PC-9 (cell line): ENCODE data around the gene B3GALT6. TPM values are rescaled to one million over a fixed set of nuclear protein-coding genes. Genes with fewer than 3 reads are reported as not detected.

Experiments
- BruUV-seq: library from RNA; stranded (reverse); fragments of 400-500 nt; replicated peaks from 2 replicates; lab custom pipeline; 2021; lab: Mats Ljungman, UMichigan
- CTCF ChIA-PET: fragments of 300-600 bp; sonication (Branson Sonifier 250); formaldehyde crosslinking; loops from one replicate; lab custom pipeline; 2022; ENCODE audit warnings: antibody characterized with exemption; lab: Charles Lee
- POLR2A ChIA-PET: fragments of 300-600 bp; sonication (Branson Sonifier 250); formaldehyde crosslinking; loops from one replicate; lab custom pipeline; 2022; ENCODE audit warnings: antibody characterized with exemption; ENCODE audit not compliant: unreplicated experiment; lab: Charles Lee
- DNase-seq, 2 experiments: peaks; one replicate each; pipeline versions ENCODE4 v3.0.0 to v3.0.0-alpha.2; 2015 to 2022; ENCODE audit warnings: mixed read lengths in 1 of 2
- H2AFZ ChIP-seq: fragments of 200-600 bp; sonication (generic); 2 replicates; pipeline ENCODE4 v1.8.1; 2017; ENCODE audit warnings: antibody characterized with exemption
- H3F3A ChIP-seq: fragments of 200-600 bp; sonication (generic); 2 replicates; pipeline ENCODE4 v1.8.1; 2017; ENCODE audit warnings: antibody characterized with exemption, mild to moderate bottlenecking, low read depth; ENCODE audit not compliant: insufficient read depth
- H3K27ac ChIP-seq: fragments of 200-600 bp; sonication (generic); 2 replicates; pipeline ENCODE4 v1.6.1; 2016; ENCODE audit warnings: mixed run types
- H3K27me3 ChIP-seq: fragments of 200-600 bp; sonication (generic); 2 replicates; pipeline ENCODE4 v1.6.1; 2016; ENCODE audit warnings: low read depth, mixed run types; ENCODE audit not compliant: insufficient read depth
- H3K36me3 ChIP-seq: fragments of 200-600 bp; sonication (generic); 2 replicates; pipeline ENCODE4 v1.6.1; 2016; ENCODE audit warnings: low read depth, mixed run types
- H3K4me1 ChIP-seq: fragments of 200-600 bp; sonication (generic); replicated peaks from 2 replicates; pipeline ENCODE4 v1.6.1; 2016; ENCODE audit warnings: mixed run types; ENCODE audit not compliant: insufficient read depth
- H3K4me2 ChIP-seq: fragments of 200-600 bp; sonication (generic); 2 replicates; pipeline ENCODE4 v1.6.1; 2017; ENCODE audit warnings: mixed run types
- H3K4me3 ChIP-seq: fragments of 200-600 bp; sonication (generic); 2 replicates; pipeline ENCODE4 v1.6.1; 2016; ENCODE audit warnings: mixed run types
- H3K79me2 ChIP-seq: fragments of 200-600 bp; sonication (generic); 2 replicates; pipeline ENCODE4 v1.6.1; 2017; ENCODE audit warnings: low read depth, mixed run types
- H3K9me2 ChIP-seq: fragments of 200-600 bp; sonication (generic); 2 replicates; pipeline ENCODE4 v1.8.1; 2017; ENCODE audit warnings: mild to moderate bottlenecking; ENCODE audit not compliant: insufficient read depth
- H3K9me3 ChIP-seq: fragments of 200-600 bp; sonication (generic); 2 replicates; pipeline ENCODE4 v1.8.1; 2016; ENCODE audit warnings: low read depth; ENCODE audit not compliant: insufficient read depth
- H4K20me1 ChIP-seq: fragments of 200-600 bp; sonication (generic); 2 replicates; pipeline ENCODE4 v1.8.1; 2017; ENCODE audit not compliant: insufficient read depth
- CTCF ChIP-seq: fragments of 200-600 bp; sonication (generic); conservative IDR thresholded peaks from 2 replicates; pipeline ENCODE4 v1.6.1; 2017; ENCODE audit warnings: mixed run types, antibody characterized with exemption, mild to moderate bottlenecking, moderate library complexity
- EZH2 ChIP-seq: fragments of 200-600 bp; sonication (generic); IDR thresholded peaks from 2 replicates; pipeline ENCODE4 v1.8.0; 2017; ENCODE audit warnings: antibody characterized with exemption, low read depth
- intact Hi-C: fragments of 100-400 bp; cut with micrococcal nuclease; formaldehyde crosslinking; loops from one replicate; pipeline ENCODE4 v1.10.0; 2022; ENCODE audit not compliant: unreplicated experiment
- total RNA-seq: library from RNA; stranded (reverse); gene quantifications from 2 replicates; pipeline ENCODE4 v1.2.3, GENCODE V29; 2021

The B3GALT6 gene
- total RNA-seq, 1 experiment from 2014 or later, result 16.2 TPM

- no peak for DNase-seq
- ChIA-PET CTCF (interaction anchor here (0.7 kb wide), 1 partner anchor 159 kb away, joined by 3 read pairs; no protein-coding TSS in a partner anchor), POLR2A (no interaction called here)
- Histone ChIP-seq H3K79me2 (peaks cover 25% of the 10 kb centered on the region), H4K20me1 (peaks cover 20% of the 10 kb centered on the region), H3K9me3 (no peaks in the 10 kb centered on the region), H3K36me3 (peaks cover 4% of the 10 kb centered on the region; the same call in 1 of the 2 replicates), H3K4me1 (peaks cover 16% of the 10 kb centered on the region), H3K4me3 (no peak overlapping the region), H3K27ac (no peak overlapping the region), H3F3A (peaks cover 13% of the 10 kb centered on the region), H2AFZ (no peak overlapping the region), H3K9me2 (no peaks in the 10 kb centered on the region), H3K27me3 (no peaks in the 10 kb centered on the region), H3K4me2 (no peak overlapping the region)
- BruUV-seq, result no TSS peak
- no peak for TF ChIP-seq CTCF
- no peak for TF ChIP-seq EZH2
- intact Hi-C loops, result no loop called here
Measured at GRCh38 chr1:1275836-1276235, 43.8 kb downstream of the B3GALT6 start.

DNA sequence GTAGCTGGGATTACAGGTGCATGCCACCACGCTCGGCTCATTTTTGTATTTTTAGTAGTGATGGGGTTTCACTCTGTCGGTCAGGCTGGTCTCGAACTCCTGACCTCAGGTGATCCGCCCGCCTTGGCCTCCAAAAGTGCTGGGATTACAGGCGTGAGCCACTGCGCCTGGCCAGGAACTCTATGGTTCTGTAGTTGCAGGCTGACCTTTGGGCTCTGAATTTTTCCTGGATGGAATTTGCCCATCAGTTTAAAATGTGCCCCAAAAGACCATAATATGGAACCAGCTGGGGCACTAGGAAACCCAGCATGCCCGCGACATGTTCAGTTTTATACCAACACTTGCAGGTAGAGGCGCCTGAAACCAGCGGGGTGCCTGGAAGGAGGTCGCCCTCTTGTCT, 46.6 kb downstream of the B3GALT6 start:
- ChIA-PET POLR2A (interaction anchor here (0.6 kb wide), 1 partner anchor 116 kb away, joined by 3 read pairs; no protein-coding TSS in a partner anchor), CTCF (no interaction called here)
- no peaks in the 10 kb centered on the region for H3K36me3 ChIP-seq
- no peaks in the 10 kb centered on the region for H4K20me1 ChIP-seq
- no peak overlapping the region for H3K4me2 ChIP-seq
- peaks cover 14% of the 10 kb centered on the region; the same call in 1 of the 2 replicates for H3F3A ChIP-seq
- H3K4me3 ChIP-seq, result no peak overlapping the region
- H3K9me3 ChIP-seq, result no peaks in the 10 kb centered on the region
- TF ChIP-seq EZH2 (no peak), CTCF (no peak)
- H2AFZ ChIP-seq, result no peak overlapping the region
- no peaks in the 10 kb centered on the region for H3K9me2 ChIP-seq
- BruUV-seq, result no TSS peak
- no peaks in the 10 kb centered on the region for H3K79me2 ChIP-seq
- H3K27ac ChIP-seq, result no peak overlapping the region
- no peak for DNase-seq
- H3K27me3 ChIP-seq, result no peaks in the 10 kb centered on the region
- H3K4me1 ChIP-seq, result peaks cover 11% of the 10 kb centered on the region
- intact Hi-C loops, result no loop called here

DNA sequence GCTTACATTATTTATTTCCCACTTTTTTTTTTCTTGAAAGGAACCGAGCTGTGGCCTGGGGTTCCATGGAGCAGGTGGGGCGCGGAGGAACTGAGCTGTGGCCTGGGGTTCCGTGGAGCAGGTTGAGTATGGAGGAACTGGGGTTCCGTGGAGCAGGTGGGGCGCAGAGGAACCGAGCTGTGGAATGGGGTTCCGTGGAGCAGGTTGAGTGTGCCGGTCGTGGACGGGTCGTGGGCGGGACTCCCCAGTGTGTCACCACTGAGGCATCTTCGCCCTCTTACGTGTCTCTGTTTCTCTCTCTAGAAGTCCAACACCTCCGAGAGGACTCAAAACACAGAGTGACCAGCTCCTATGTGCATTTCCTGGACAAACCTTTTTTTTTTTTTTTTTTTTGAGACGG, 47.0 kb downstream of the B3GALT6 start:
- CTCF ChIA-PET, result no interaction called here
- no TSS peak for BruUV-seq
- intact Hi-C loops, result no loop called here
- H3K4me3 ChIP-seq, result no peak overlapping the region
- H3K27ac ChIP-seq, result no peak overlapping the region
- H3F3A ChIP-seq, result peaks cover 15% of the 10 kb centered on the region; the same call in 1 of the 2 replicates
- H3K9me3 ChIP-seq, result no peaks in the 10 kb centered on the region
- H3K27me3 ChIP-seq, result no peaks in the 10 kb centered on the region
- no peaks in the 10 kb centered on the region for H3K79me2 ChIP-seq
- H4K20me1 ChIP-seq, result no peaks in the 10 kb centered on the region
- DNase-seq, result no peak
- POLR2A ChIA-PET, result interaction anchor here (0.6 kb wide), 1 partner anchor 116 kb away, joined by 3 read pairs; no protein-coding TSS in a partner anchor
- H3K4me2 ChIP-seq, result no peak overlapping the region
- H3K36me3 ChIP-seq, result no peaks in the 10 kb centered on the region
- peaks cover 13% of the 10 kb centered on the region for H3K4me1 ChIP-seq
- TF ChIP-seq EZH2, result no peak
- TF ChIP-seq CTCF, result no peak
- no peaks in the 10 kb centered on the region for H3K9me2 ChIP-seq
- H2AFZ ChIP-seq, result no peak overlapping the region
